ENCODE data around the gene YEATS2.

DNA sequence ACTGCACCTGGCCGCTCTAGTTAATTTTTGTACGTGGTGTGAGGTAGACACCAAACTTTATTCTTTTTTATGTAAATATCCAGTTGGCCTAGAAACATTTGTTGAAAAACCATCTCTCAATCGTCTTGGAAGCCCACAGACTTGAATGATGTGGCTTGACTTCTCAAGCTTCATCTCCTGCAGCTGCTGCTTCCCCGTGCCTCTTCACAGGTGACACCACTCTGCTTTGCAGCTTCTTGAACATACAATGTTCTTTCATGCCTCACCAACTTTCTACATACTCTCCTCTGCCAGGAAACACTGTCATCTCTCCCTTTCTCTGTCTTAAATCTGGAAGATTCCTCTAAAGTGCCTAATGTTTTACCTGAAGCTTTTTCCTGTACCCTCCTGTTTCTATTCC is 92.2 kb downstream of the YEATS2 start:
- no peak for TF ChIP-seq EZH2 (IDR thresholded peaks at IDR 0.05; ENCODE audit: low read length, unreplicated experiment)
- TF ChIP-seq, protein P1, sequence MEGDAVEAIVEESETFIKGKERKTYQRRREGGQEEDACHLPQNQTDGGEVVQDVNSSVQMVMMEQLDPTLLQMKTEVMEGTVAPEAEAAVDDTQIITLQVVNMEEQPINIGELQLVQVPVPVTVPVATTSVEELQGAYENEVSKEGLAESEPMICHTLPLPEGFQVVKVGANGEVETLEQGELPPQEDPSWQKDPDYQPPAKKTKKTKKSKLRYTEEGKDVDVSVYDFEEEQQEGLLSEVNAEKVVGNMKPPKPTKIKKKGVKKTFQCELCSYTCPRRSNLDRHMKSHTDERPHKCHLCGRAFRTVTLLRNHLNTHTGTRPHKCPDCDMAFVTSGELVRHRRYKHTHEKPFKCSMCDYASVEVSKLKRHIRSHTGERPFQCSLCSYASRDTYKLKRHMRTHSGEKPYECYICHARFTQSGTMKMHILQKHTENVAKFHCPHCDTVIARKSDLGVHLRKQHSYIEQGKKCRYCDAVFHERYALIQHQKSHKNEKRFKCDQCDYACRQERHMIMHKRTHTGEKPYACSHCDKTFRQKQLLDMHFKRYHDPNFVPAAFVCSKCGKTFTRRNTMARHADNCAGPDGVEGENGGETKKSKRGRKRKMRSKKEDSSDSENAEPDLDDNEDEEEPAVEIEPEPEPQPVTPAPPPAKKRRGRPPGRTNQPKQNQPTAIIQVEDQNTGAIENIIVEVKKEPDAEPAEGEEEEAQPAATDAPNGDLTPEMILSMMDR (conservative IDR thresholded peaks at IDR 0.05; ENCODE audit: low read depth, low read length): no peak

All from PC-3 (cell line).